Gastrocnemius medialis (tissue), 4 donors: Measurements from ENCODE around the gene CLCN6.

Experiments used
- POLR2A ChIP-seq, 2 donors: fragments of 450-650 bp; IDR thresholded peaks; one replicate each; pipeline ENCODE4 v1.6.1; 2017; ENCODE audit warnings: antibody characterized with exemption in 2 of 2, mild to moderate bottlenecking in 2 of 2, moderate library complexity in 2 of 2
- TF ChIP-seq, protein P1 (sequence below), 5 experiments: fragments of 450-650 bp in 3 of 5; fragments of 200-600 bp in 2 of 5; sonication (generic) in 2 of 5; IDR thresholded peaks in 4 of 5; conservative IDR thresholded peaks in 1 of 5; 1 replicate in 4 of 5; 2 replicates in 1 of 5; pipeline ENCODE4 v1.5.1; 2016 to 2019; ENCODE audit warnings: antibody characterized with exemption in 5 of 5, mild to moderate bottlenecking in 3 of 5, moderate library complexity in 3 of 5

DNA sequence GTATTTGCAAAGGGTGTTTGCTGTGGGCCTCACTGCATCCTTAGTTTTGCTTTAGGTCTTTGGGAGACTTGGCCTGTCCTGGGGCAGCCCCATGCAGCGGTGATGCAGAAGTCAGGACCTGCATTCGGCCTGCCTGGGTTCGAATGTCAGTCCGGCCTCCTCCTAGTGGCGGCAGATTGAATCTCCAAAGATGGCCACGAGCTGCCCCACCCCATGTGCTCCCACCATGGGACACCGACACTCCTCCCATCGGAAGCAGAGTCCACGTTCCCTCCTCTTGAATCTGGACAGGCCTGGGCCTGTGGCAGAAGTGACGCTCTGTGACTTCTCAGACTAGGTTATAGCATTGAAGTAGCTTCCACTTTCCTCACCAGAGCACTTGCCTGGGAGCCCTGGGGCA is 69.1 kb downstream of the CLCN6 start:
- TF ChIP-seq POLR2A (IDR thresholded peaks at IDR 0.05): no peak
- TF ChIP-seq, protein P1, sequence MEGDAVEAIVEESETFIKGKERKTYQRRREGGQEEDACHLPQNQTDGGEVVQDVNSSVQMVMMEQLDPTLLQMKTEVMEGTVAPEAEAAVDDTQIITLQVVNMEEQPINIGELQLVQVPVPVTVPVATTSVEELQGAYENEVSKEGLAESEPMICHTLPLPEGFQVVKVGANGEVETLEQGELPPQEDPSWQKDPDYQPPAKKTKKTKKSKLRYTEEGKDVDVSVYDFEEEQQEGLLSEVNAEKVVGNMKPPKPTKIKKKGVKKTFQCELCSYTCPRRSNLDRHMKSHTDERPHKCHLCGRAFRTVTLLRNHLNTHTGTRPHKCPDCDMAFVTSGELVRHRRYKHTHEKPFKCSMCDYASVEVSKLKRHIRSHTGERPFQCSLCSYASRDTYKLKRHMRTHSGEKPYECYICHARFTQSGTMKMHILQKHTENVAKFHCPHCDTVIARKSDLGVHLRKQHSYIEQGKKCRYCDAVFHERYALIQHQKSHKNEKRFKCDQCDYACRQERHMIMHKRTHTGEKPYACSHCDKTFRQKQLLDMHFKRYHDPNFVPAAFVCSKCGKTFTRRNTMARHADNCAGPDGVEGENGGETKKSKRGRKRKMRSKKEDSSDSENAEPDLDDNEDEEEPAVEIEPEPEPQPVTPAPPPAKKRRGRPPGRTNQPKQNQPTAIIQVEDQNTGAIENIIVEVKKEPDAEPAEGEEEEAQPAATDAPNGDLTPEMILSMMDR (IDR thresholded peaks at IDR 0.05 in 4 of 5, conservative IDR thresholded peaks at IDR 0.05 in 1 of 5): no peak
